DOHH2 (cell line): Measurements from ENCODE around the gene FARP2.

Experiments used
- H3F3A ChIP-seq: fragments of 200-600 bp; sonication (generic), shearing (Covaris generic); 2 replicates; pipeline ENCODE4 v1.6.0; 2016; ENCODE audit warnings: antibody characterized with exemption, mild to moderate bottlenecking; ENCODE audit not compliant: control insufficient read depth, insufficient read depth
- H3K27ac ChIP-seq: fragments of 200-600 bp; sonication (generic); 2 replicates; pipeline ENCODE4 v1.5.1; 2014; ENCODE audit warnings: low read depth, mild to moderate bottlenecking, low read length, moderate library complexity
- H3K27me3 ChIP-seq: fragments of 200-600 bp; sonication (generic); 2 replicates; pipeline ENCODE4 v1.6.1; 2014; ENCODE audit warnings: mild to moderate bottlenecking, low read length, mixed read lengths; ENCODE audit not compliant: control insufficient read depth
- H3K36me3 ChIP-seq: fragments of 200-600 bp; sonication (generic); 2 replicates; pipeline ENCODE4 v1.6.1; 2014; ENCODE audit warnings: mild to moderate bottlenecking, low read length, moderate library complexity, mixed read lengths; ENCODE audit not compliant: control insufficient read depth
- H3K4me1 ChIP-seq: fragments of 200-600 bp; sonication (generic); 2 replicates; pipeline ENCODE4 v1.6.1; 2014; ENCODE audit warnings: mild to moderate bottlenecking, low read length, mixed read lengths; ENCODE audit not compliant: control insufficient read depth
- H3K4me2 ChIP-seq: fragments of 200-600 bp; sonication (generic); 2 replicates; pipeline ENCODE4 v1.6.0; 2014; ENCODE audit warnings: mild to moderate bottlenecking, low read length, moderate library complexity
- H3K4me3 ChIP-seq: fragments of 200-600 bp; sonication (generic); 2 replicates; pipeline ENCODE4 v1.5.1; 2014; ENCODE audit warnings: mild to moderate bottlenecking, low read length, mixed read lengths
- H3K79me2 ChIP-seq: fragments of 200-600 bp; sonication (generic); 2 replicates; pipeline ENCODE4 v1.6.1; 2014; ENCODE audit warnings: mild to moderate bottlenecking, low read length, mixed read lengths; ENCODE audit not compliant: control insufficient read depth
- H3K9me2 ChIP-seq: fragments of 200-600 bp; sonication (generic); replicated peaks from 2 replicates; pipeline ENCODE4 v1.6.1; 2014; ENCODE audit warnings: mild to moderate bottlenecking, low read length, mixed read lengths; ENCODE audit not compliant: control insufficient read depth
- H3K9me3 ChIP-seq: fragments of 200-600 bp; sonication (generic); 2 replicates; pipeline ENCODE4 v1.6.1; 2014; ENCODE audit warnings: antibody characterized with exemption, low read length, mixed read lengths; ENCODE audit not compliant: control insufficient read depth, insufficient read depth
- H4K20me1 ChIP-seq: fragments of 200-600 bp; sonication (generic); 2 replicates; pipeline ENCODE4 v1.6.0; 2014; ENCODE audit warnings: low read depth, mild to moderate bottlenecking, antibody characterized with exemption, low read length, moderate library complexity; ENCODE audit not compliant: control insufficient read depth, insufficient read depth
- EZH2phosphoT487 ChIP-seq: fragments of 200-600 bp; sonication (generic); IDR thresholded peaks from 2 replicates; pipeline ENCODE4 v1.6.1; 2017; ENCODE audit warnings: borderline replicate concordance, mild to moderate bottlenecking, antibody characterized with exemption, low read length, moderate library complexity, mixed read lengths
- TF ChIP-seq, protein P1 (sequence below): fragments of 200-600 bp; sonication (generic); IDR thresholded peaks from one replicate; pipeline ENCODE4 v1.5.1; 2014; ENCODE audit warnings: antibody characterized with exemption, mild to moderate bottlenecking, low read depth, low read length; ENCODE audit not compliant: poor library complexity, severe bottlenecking

The FARP2 gene

DNA sequence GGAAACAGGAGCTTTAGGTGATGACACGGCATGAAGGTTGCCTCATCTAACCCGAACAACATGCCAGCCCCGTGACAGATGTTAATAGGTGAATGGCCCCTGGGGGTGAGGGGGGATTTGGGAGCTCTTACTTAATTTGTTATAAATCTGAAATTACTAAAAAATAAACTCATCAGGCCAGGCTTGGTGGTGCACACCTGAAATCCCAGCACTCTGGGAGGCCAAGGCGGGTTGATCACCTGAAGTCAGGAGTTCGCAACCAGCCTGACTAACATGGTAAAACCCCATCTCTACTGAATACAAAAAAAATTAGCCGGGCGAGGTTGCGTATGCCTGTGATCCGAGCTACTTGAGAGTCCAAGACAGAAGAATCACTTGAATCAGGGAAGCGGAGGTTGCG is 146.2 kb downstream of the FARP2 start:
- H3K79me2 ChIP-seq, result peaks cover 52% of the 10 kb centered on the region

GRCh38 chr2:241503776-241504392 is 147.8 kb downstream of the FARP2 start:
- Histone ChIP-seq H4K20me1 (peaks cover 6% of the 10 kb centered on the region; the same call in 1 of the 2 replicates), H3K9me3 (no peaks in the 10 kb centered on the region), H3K4me3 (no peak overlapping the region), H3K79me2 (peaks cover 63% of the 10 kb centered on the region), H3K4me1 (peaks cover 11% of the 10 kb centered on the region), H3K4me2 (no peak overlapping the region), H3F3A (no peaks in the 10 kb centered on the region), H3K27ac (no peak overlapping the region), H3K27me3 (no peaks in the 10 kb centered on the region), H3K36me3 (peaks cover 20% of the 10 kb centered on the region), H3K9me2 (no peaks in the 10 kb centered on the region)
- TF ChIP-seq EZH2phosphoT487, result no peak
- TF ChIP-seq, protein P1, sequence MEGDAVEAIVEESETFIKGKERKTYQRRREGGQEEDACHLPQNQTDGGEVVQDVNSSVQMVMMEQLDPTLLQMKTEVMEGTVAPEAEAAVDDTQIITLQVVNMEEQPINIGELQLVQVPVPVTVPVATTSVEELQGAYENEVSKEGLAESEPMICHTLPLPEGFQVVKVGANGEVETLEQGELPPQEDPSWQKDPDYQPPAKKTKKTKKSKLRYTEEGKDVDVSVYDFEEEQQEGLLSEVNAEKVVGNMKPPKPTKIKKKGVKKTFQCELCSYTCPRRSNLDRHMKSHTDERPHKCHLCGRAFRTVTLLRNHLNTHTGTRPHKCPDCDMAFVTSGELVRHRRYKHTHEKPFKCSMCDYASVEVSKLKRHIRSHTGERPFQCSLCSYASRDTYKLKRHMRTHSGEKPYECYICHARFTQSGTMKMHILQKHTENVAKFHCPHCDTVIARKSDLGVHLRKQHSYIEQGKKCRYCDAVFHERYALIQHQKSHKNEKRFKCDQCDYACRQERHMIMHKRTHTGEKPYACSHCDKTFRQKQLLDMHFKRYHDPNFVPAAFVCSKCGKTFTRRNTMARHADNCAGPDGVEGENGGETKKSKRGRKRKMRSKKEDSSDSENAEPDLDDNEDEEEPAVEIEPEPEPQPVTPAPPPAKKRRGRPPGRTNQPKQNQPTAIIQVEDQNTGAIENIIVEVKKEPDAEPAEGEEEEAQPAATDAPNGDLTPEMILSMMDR, result no peak

More for the DNA sequence above, 146.2 kb downstream of the FARP2 start:
- Histone ChIP-seq H3K4me2 (no peak overlapping the region), H3K4me3 (no peak overlapping the region), H3K36me3 (peaks cover 25% of the 10 kb centered on the region), H3K27ac (no peak overlapping the region), H3K4me1 (peaks cover 6% of the 10 kb centered on the region), H3K27me3 (no peaks in the 10 kb centered on the region), H3F3A (no peaks in the 10 kb centered on the region), H3K9me2 (no peaks in the 10 kb centered on the region), H3K9me3 (no peaks in the 10 kb centered on the region), H4K20me1 (peaks cover 6% of the 10 kb centered on the region; the same call in 1 of the 2 replicates)
- no peak for TF ChIP-seq EZH2phosphoT487
- TF ChIP-seq, protein P1, result no peak

DNA sequence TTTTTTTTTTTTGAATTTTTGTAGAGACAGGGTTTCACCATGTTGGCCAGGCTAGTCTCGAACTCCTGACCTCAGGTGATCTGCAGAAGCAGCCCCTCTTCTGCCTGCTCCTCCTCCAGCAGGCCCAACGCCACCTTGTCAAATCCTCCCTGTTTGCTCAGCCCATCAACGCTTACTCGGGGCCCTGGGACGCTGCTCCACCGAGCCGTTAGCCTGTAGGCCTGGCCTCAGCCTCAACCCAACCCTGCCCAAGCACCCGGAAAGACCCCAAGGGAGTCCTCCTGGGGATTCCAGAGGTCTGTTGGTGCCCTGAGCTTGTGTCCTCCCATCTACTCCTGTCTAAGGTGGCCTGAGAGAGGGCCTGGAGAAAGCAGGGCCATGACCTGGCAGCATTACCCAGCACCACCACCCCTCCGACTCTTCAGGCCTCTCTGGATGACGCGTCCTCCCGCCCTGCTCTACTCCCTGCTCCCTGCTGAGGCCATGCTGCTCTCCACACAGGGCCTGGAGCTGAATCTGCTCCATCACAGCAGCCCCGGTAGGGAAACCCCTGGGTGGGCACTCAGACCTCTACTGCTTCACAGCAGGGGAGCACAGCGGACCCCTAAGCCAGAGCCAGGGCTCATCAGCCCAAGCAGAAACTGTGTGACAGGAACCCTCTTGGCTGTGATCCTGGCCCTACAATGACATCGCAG is 149.1 kb downstream of the FARP2 start:
- 0 out of 2 replicates have a peak, but pooled peaks cover 4% of the 10 kb centered on the region for H3K9me3 ChIP-seq
- H3K9me2 ChIP-seq, result no peaks in the 10 kb centered on the region
- no peak overlapping the region for H3K4me3 ChIP-seq
- H3K27me3 ChIP-seq, result no peaks in the 10 kb centered on the region
- TF ChIP-seq EZH2phosphoT487, result no peak
- TF ChIP-seq, protein P1, result no peak
- H3K4me1 ChIP-seq, result peaks cover 15% of the 10 kb centered on the region
- no peaks in the 10 kb centered on the region for H3F3A ChIP-seq
- no peak overlapping the region for H3K27ac ChIP-seq
- peaks cover 63% of the 10 kb centered on the region for H3K79me2 ChIP-seq
- H3K36me3 ChIP-seq, result peaks cover 16% of the 10 kb centered on the region
- H3K4me2 ChIP-seq, result no peak overlapping the region
- H4K20me1 ChIP-seq, result peaks cover 6% of the 10 kb centered on the region; the same call in 1 of the 2 replicates
